SK-N-SH treated with all-trans-retinoic acid at 6 μM for 48 hours (cell line): ENCODE measurements around the gene PTPRN2.

Experiments
- ATAC-seq: fragments of 200-7000 bp; cut with Tn5 transposase; 3 replicates; pipeline ENCODE4 v1.9.1; 2020; ENCODE audit warnings: mild to moderate bottlenecking, moderate library complexity
- ARNTL ChIP-seq: fragments of 450-650 bp; formaldehyde crosslinking; IDR thresholded peaks from 2 replicates; pipeline ENCODE4 v1.5.0; 2020; ENCODE audit warnings: low read depth, mild to moderate bottlenecking, moderate library complexity, borderline replicate concordance
- BACH2 ChIP-seq: fragments of 250-450 bp; sonication (Bioruptor Pico); IDR thresholded peaks from 2 replicates; pipeline ENCODE4 v1.9.0; 2021; ENCODE audit warnings: mild to moderate bottlenecking, borderline replicate concordance
- CSDC2 ChIP-seq: fragments of 250-450 bp; sonication (Bioruptor Pico); IDR thresholded peaks from 2 replicates; pipeline ENCODE4 v1.5.0; 2020; ENCODE audit warnings: mild to moderate bottlenecking, moderate library complexity
- GLIS3 ChIP-seq: fragments of 250-450 bp; sonication (Bioruptor Pico); IDR thresholded peaks from 2 replicates; pipeline ENCODE4 v1.5.0; 2020; ENCODE audit warnings: mild to moderate bottlenecking, moderate library complexity
- ISL1 ChIP-seq: fragments of 250-450 bp; sonication (Bioruptor Pico); IDR thresholded peaks from 2 replicates; pipeline ENCODE4 v2.1.2; 2022; ENCODE audit warnings: mild to moderate bottlenecking, moderate library complexity
- OSR1 ChIP-seq: fragments of 250-450 bp; sonication (Bioruptor Pico); IDR thresholded peaks from 2 replicates; pipeline ENCODE4 v1.8.0; 2022; ENCODE audit warnings: moderate library complexity, mild to moderate bottlenecking, inconsistent platforms
- PPARA ChIP-seq: fragments of 250-450 bp; sonication (Bioruptor Pico); IDR thresholded peaks from 2 replicates; pipeline ENCODE4 v1.5.0; 2020; ENCODE audit warnings: mild to moderate bottlenecking, borderline replicate concordance
- TOX ChIP-seq: fragments of 250-450 bp; sonication (Bioruptor Pico); IDR thresholded peaks from 2 replicates; pipeline ENCODE4 v1.8.0; 2021; ENCODE audit warnings: mild to moderate bottlenecking, moderate library complexity, borderline replicate concordance
- ZC3H10 ChIP-seq: fragments of 250-450 bp; sonication (Bioruptor Pico); IDR thresholded peaks from 2 replicates; pipeline ENCODE4 v1.5.1; 2021; ENCODE audit warnings: mild to moderate bottlenecking, moderate library complexity
- ZFP30 ChIP-seq: fragments of 450-650 bp; formaldehyde crosslinking; IDR thresholded peaks from 2 replicates; pipeline ENCODE4 v1.5.0; 2022; ENCODE audit warnings: mild to moderate bottlenecking, moderate library complexity
- ZNF565 ChIP-seq: fragments of 450-650 bp; formaldehyde crosslinking; conservative IDR thresholded peaks from 2 replicates; pipeline ENCODE4 v1.5.0; 2020; ENCODE audit warnings: low read depth, mild to moderate bottlenecking, moderate library complexity
- ZNF8 ChIP-seq: fragments of 450-650 bp; formaldehyde crosslinking; IDR thresholded peaks from 2 replicates; pipeline ENCODE4 v1.5.0; 2020; ENCODE audit warnings: mild to moderate bottlenecking, moderate library complexity
- TF ChIP-seq, protein P1 (sequence below): fragments of 250-450 bp; sonication (Bioruptor Pico); IDR thresholded peaks from 2 replicates; pipeline ENCODE4 v1.5.0; 2020; ENCODE audit warnings: mild to moderate bottlenecking, moderate library complexity
- TF ChIP-seq, protein P2 (sequence below): fragments of 250-450 bp; sonication (Bioruptor Pico); IDR thresholded peaks from 2 replicates; pipeline ENCODE4 v1.8.0; 2021; ENCODE audit warnings: low read depth, mild to moderate bottlenecking, moderate library complexity, borderline replicate concordance
- TF ChIP-seq, protein P3 (sequence below): fragments of 250-450 bp; sonication (Bioruptor Pico); IDR thresholded peaks from 2 replicates; pipeline ENCODE4 v1.5.1; 2020; ENCODE audit warnings: low read depth, mild to moderate bottlenecking, moderate library complexity
- TF ChIP-seq, protein P4 (sequence below): fragments of 250-450 bp; sonication (Bioruptor Pico); IDR thresholded peaks from 2 replicates; pipeline ENCODE4 v1.5.1; 2021; ENCODE audit warnings: mild to moderate bottlenecking, moderate library complexity
- TF ChIP-seq, protein P5 (sequence below): fragments of 250-450 bp; sonication (Bioruptor Pico); IDR thresholded peaks from 2 replicates; pipeline ENCODE4 v1.8.0; 2020; ENCODE audit warnings: mild to moderate bottlenecking, moderate library complexity, borderline replicate concordance

Gene PTPRN2

DNA sequence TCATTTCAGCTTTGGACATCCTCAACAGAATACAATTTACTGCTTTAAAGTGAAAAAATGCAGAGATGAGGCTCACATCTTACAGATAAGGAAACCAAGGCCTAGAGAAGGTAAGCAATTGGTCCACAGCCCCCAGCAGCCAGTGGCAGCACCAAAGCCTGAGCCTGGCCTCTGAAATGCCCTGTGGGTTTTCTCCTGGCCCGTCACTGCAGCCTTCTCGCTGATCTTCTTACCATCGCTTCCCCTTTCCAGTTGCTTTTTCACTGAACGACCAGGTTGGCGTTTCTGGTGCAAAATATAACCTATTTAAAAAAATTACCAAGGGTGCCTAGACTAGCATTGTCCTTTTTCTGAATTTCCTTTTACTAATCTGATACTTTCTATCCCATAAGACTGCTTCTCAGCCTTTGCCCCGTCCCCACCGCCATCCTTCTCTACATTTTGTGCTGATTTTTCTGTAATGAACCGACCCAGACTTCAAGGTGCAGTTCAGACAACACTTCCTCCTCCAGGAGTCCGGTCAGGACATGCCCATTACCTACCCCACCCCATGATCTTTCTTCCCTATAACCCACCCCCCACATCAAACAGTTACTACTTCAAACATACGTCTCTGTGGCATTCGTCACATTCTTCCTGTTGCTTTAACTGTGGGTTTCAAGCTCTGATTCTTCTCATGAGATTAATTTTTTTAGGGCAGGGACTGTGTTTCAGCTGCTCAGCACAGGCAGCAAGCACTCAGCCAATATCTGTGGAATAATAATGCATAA, 961.5 kb downstream of the PTPRN2 start:
- TF ChIP-seq, protein P1, sequence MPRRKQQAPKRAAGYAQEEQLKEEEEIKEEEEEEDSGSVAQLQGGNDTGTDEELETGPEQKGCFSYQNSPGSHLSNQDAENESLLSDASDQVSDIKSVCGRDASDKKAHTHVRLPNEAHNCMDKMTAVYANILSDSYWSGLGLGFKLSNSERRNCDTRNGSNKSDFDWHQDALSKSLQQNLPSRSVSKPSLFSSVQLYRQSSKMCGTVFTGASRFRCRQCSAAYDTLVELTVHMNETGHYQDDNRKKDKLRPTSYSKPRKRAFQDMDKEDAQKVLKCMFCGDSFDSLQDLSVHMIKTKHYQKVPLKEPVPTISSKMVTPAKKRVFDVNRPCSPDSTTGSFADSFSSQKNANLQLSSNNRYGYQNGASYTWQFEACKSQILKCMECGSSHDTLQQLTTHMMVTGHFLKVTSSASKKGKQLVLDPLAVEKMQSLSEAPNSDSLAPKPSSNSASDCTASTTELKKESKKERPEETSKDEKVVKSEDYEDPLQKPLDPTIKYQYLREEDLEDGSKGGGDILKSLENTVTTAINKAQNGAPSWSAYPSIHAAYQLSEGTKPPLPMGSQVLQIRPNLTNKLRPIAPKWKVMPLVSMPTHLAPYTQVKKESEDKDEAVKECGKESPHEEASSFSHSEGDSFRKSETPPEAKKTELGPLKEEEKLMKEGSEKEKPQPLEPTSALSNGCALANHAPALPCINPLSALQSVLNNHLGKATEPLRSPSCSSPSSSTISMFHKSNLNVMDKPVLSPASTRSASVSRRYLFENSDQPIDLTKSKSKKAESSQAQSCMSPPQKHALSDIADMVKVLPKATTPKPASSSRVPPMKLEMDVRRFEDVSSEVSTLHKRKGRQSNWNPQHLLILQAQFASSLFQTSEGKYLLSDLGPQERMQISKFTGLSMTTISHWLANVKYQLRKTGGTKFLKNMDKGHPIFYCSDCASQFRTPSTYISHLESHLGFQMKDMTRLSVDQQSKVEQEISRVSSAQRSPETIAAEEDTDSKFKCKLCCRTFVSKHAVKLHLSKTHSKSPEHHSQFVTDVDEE (CRISPR knock-in tag): no peak
- TF ChIP-seq ISL1 (CRISPR knock-in tag) (no peak), ZC3H10 (CRISPR knock-in tag) (no peak), ZNF8 (no peak), ZFP30 (CRISPR knock-in tag) (no peak), TOX (CRISPR knock-in tag) (no peak)
- ATAC-seq: no peak

DNA sequence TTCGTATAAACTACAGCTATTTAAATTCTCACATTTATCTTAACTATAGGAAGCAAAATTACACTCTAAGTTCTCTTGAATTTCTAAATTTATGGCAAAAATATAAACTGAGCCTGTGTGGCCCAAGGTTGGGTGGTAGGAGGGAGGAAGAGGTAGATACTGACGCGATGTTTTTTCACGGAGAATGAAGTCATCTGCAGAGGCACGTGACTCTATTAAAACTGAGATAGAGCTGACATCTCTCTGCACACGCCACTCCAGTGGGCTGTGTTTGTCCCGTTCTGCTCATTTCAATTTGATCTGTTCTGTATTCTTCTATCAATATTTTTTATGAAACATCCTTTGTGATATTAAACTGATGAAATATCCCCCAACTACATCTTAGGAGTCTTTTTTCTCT, 964.1 kb downstream of the PTPRN2 start:
- TF ChIP-seq ZNF8 (no peak), ZNF565 (CRISPR knock-in tag) (no peak), PPARA (CRISPR knock-in tag) (no peak), CSDC2 (CRISPR knock-in tag) (no peak), GLIS3 (CRISPR knock-in tag) (no peak), OSR1 (CRISPR knock-in tag) (no peak)
- TF ChIP-seq, protein P2, sequence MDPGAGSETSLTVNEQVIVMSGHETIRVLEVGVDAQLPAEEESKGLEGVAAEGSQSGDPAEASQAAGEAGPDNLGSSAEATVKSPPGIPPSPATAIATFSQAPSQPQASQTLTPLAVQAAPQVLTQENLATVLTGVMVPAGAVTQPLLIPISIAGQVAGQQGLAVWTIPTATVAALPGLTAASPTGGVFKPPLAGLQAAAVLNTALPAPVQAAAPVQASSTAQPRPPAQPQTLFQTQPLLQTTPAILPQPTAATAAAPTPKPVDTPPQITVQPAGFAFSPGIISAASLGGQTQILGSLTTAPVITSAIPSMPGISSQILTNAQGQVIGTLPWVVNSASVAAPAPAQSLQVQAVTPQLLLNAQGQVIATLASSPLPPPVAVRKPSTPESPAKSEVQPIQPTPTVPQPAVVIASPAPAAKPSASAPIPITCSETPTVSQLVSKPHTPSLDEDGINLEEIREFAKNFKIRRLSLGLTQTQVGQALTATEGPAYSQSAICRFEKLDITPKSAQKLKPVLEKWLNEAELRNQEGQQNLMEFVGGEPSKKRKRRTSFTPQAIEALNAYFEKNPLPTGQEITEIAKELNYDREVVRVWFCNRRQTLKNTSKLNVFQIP (CRISPR knock-in tag): no peak
- TF ChIP-seq, protein P3, sequence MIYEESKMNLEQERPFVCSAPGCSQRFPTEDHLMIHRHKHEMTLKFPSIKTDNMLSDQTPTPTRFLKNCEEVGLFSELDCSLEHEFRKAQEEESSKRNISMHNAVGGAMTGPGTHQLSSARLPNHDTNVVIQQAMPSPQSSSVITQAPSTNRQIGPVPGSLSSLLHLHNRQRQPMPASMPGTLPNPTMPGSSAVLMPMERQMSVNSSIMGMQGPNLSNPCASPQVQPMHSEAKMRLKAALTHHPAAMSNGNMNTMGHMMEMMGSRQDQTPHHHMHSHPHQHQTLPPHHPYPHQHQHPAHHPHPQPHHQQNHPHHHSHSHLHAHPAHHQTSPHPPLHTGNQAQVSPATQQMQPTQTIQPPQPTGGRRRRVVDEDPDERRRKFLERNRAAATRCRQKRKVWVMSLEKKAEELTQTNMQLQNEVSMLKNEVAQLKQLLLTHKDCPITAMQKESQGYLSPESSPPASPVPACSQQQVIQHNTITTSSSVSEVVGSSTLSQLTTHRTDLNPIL: no peak
- TF ChIP-seq, protein P4, sequence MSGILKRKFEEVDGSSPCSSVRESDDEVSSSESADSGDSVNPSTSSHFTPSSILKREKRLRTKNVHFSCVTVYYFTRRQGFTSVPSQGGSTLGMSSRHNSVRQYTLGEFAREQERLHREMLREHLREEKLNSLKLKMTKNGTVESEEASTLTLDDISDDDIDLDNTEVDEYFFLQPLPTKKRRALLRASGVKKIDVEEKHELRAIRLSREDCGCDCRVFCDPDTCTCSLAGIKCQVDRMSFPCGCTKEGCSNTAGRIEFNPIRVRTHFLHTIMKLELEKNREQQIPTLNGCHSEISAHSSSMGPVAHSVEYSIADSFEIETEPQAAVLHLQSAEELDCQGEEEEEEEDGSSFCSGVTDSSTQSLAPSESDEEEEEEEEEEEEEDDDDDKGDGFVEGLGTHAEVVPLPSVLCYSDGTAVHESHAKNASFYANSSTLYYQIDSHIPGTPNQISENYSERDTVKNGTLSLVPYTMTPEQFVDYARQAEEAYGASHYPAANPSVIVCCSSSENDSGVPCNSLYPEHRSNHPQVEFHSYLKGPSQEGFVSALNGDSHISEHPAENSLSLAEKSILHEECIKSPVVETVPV: no peak
- ATAC-seq: no peak

DNA sequence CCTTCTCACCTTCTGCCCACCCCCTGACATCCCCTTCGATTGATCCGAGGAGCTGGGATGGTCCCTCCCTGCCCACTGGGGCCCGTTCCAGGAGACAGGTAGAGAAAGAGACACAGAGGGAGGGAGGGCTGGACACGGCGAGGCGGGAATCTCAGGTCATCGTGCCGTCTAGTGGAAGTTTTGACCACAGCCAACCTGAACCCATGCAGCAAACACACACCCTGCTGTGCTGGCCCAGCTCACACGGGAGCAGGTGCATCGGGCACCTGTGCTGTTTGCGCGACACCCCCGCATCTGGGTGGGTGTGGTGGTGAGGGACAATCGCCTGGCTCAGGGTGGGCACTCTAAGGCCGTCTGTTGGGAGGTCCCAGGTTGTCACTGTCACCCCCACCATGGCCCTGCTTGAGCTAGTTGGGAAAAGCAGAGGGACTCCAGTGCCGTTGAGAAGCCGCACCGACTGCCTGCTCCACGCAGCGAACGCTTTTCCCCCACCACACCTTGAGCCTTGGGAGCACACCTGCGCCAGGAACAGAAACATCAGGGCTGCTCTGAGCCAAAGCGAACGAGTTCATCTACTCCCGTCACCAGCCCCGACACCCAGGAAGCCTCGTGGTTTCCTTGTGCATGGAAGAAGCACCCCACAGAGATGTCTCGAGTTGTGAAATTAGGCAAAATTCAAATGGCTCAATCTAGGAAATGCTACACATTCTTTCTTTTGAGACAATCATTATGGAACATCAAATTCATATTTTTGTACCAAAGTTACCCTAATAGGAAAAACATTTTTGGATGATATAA, 965.0 kb downstream of the PTPRN2 start:
- TF ChIP-seq, protein P5, sequence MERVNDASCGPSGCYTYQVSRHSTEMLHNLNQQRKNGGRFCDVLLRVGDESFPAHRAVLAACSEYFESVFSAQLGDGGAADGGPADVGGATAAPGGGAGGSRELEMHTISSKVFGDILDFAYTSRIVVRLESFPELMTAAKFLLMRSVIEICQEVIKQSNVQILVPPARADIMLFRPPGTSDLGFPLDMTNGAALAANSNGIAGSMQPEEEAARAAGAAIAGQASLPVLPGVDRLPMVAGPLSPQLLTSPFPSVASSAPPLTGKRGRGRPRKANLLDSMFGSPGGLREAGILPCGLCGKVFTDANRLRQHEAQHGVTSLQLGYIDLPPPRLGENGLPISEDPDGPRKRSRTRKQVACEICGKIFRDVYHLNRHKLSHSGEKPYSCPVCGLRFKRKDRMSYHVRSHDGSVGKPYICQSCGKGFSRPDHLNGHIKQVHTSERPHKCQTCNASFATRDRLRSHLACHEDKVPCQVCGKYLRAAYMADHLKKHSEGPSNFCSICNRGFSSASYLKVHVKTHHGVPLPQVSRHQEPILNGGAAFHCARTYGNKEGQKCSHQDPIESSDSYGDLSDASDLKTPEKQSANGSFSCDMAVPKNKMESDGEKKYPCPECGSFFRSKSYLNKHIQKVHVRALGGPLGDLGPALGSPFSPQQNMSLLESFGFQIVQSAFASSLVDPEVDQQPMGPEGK (CRISPR knock-in tag): no peak
- no peak for TF ChIP-seq BACH2 (CRISPR knock-in tag)
- no peak for ATAC-seq

DNA sequence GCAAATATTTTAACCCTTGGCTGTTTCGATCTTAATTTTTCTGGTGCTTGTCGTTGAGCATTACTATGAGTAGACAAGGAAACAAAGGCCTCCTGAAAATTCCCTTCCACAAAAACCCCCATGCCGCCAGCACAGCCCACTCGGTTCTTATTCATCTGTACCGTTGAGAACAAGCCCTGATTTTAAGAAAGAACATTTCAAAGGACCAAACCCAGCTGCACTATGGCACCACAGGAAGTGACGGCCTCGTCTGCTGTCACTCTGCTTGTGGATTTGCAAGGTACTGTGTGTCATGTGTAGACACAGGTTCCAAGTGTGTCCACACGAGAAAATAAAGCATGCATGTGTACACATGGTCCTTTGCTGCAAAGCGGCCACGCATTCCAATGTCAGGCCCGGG, 965.6 kb downstream of the PTPRN2 start:
- TF ChIP-seq ISL1 (CRISPR knock-in tag) (no peak), CSDC2 (CRISPR knock-in tag) (no peak), ARNTL (CRISPR knock-in tag) (no peak)
- TF ChIP-seq, protein P5 (CRISPR knock-in tag): no peak
- TF ChIP-seq, all 23 proteins: peak for 0
- no peak for ATAC-seq
